ENCODE results near the gene AHI1. TPM values are rescaled to one million over a fixed set of nuclear protein-coding genes. Genes with fewer than 3 reads are reported as not detected.
A peak's percentile ranks its signal among the peaks of the same experiment; 100 is the strongest.
"Not testable (repeated sequence)": the region's sequence is repeated elsewhere in the genome, so short reads cannot be mapped to it uniquely, and the experiment has no call there.

The AHI1 gene
- total RNA-seq, 1 experiment from 2014 or later: 9.1 TPM

DNA sequence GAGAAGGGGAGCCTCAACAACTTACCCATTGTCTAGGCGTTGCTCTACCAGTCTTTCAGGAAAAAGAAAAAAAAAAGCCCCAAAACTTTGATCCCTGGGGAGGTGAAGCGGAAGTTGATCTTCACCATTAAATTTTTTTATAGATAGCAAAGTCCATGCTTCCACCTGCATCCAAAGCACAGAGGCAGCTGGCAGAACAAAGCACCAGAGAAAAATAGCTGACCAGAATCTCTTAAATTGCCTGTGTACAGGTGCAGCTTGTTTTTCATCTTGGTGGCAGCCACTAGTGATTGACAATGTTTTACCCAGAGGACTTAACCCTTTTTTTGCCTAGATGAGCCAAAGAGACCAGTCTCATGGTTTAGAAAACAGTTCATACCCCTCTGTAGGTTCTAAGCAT, 230.5 kb downstream of the AHI1 start:
- peak; percentile 92 for DNase-seq (ENCODE audit: low spot score)

GRCh38 chr6:135266675-135267074, 230.9 kb downstream of the AHI1 start:
- DNase-seq (ENCODE audit: low spot score): no peak

DNA sequence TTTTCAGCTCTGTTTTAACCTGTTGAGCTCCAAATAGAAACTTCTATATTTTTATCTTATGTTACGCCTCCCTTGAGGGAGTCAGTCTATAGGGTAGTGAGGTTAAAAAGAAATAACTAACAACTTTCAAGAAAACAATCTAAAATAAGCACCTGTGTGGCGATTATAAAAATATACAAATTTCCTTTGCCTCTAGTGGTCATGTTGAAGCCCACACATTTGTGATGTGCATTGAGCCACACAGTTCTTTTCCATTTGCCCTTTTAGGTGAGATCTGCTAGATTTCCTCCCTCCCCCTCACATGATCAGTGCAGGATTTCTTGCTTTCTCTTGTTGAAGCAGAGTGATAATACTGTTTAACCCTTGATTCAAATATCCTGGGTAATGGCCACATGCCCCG, 232.3 kb downstream of the AHI1 start:
- DNase-seq (ENCODE audit: low spot score): no peak

DNA sequence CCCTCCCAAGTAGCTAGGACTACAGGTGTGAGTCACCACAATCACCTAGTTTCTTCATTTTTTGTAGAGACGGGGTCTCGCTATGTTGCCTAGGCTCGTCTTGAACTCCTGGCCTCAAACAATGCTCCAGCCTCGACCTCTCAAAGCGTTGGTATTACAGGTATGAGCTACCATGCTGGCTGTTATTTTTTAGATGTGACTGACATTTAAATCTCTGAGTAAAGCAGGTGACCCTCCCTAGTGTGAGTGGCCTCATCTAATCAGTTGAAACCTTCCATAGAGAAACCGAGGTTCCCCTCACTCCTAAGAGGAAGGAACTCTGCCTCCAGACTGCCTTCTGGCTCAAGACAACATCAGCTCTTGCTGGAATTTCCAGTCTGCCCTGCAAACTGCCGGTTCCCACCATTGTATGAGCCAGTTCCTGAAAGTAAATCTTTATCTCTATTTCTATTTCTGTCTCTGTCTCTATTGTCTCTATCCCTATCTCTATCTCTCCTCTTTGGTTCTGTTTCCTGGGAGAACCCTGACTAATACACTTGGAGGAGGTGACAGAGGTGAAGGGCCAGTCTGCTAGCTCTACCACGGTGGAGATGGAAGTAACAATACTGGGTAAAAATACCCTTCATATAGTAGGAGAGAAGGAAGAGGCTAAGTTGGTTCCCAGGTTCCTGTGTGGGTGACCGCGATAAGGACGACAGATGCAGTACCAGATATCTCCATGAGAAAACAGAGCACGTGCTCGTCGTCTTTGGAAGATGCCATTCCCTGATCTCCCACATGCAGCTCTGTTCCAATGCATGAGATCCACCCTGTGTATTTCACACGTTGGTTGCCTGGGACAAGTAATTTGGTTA, 235.4 kb downstream of the AHI1 start:
- no peak for DNase-seq (ENCODE audit: low spot score)

DNA sequence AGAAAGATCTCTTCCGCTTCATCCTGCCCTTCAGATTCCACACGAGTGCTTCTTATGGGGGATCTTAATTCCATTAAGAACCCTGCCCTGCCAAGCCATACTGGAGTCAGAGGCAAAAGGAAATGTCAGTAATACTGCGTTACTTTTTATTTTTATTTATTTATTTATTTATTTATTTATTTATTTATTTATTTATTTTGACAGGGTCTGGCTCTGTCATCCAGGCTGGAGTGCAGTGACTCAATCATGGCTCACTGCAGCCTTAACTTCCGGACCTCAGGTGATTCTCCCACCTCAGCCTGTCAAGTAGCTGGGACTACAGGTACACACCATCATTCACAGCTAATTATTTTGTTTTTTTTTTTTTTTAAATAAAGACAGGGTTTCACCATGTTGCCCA, 236.9 kb downstream of the AHI1 start:
- no peak for DNase-seq (ENCODE audit: low spot score)

- peak; percentile 77 for DNase-seq (ENCODE audit: low spot score)
Observed at GRCh38 chr6:135258970-135259369, 238.6 kb downstream of the AHI1 start.

- peak; percentile 30 for DNase-seq (ENCODE audit: low spot score)
Observed at GRCh38 chr6:135257631-135258405, 239.7 kb downstream of the AHI1 start.

GRCh38 chr6:135256866-135257265, 240.7 kb downstream of the AHI1 start:
- DNase-seq (ENCODE audit: low spot score): no peak

- no peak for DNase-seq (ENCODE audit: low spot score)
Observed at GRCh38 chr6:135254471-135254870, 243.1 kb downstream of the AHI1 start.

- peak; percentile 66 for DNase-seq (ENCODE audit: low spot score)
Observed at GRCh38 chr6:135251498-135252441, 245.8 kb downstream of the AHI1 start.

DNA sequence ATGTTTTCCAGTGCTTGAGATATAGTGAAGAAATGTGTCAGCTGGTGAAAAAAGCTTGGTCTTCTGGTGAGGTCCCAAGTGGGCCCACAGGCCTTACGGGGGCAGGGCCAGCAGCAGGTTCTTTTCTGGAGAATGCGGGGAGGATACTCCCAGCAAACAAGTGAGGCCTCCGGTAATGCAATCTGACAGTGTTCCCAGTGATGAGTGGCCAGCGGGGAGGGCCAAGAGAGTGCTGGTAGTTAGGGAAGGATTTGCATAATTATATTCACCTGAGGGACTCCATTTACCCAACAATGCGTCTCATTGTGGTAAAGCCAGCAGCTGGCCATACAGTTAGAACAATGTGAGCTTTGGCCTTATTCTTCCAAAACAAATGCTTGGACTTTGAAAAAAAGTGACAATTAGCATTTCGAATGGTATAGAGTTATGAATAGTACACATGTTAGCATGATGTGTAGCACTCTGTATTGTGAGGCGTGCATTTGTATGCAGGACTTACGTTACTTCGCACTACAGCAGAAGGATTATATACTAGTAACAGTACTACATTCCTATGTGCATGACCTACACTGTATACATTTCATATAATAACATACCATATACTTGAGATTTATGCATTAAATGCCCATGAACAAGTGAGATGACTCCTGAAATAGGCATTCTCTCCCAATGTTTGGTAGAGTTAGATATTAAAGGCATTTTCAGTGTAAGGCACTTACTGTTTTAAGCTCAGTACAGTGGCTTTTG, 246.6 kb downstream of the AHI1 start:
- DNase-seq (ENCODE audit: low spot score): no peak

GRCh38 chr6:135250234-135250633, 247.3 kb downstream of the AHI1 start:
- no peak for DNase-seq (ENCODE audit: low spot score)

GRCh38 chr6:135246412-135247012, 251.0 kb downstream of the AHI1 start:
- not testable (repeated sequence) for DNase-seq (ENCODE audit: low spot score)

DNA sequence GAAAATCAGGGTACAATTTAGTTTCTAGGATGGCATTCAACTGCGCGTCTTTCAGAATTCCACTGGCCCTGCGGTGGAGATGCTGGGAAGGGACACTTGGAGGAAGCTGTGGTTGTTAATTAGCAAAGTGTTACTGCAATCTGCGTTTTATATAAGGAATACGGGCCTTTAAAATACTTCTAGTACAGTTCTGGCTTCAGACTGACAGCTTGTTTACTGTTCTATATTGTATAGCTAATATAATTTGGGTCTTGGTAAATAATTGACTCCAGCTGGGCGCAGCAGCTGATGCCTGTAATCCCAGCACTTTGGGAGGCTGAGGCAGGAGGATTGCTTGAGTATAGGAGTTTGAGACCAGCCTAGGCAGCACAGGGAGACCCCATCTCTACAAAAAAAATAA, 252.7 kb downstream of the AHI1 start:
- DNase-seq (ENCODE audit: low spot score): no peak

- DNase-seq (ENCODE audit: low spot score): peak; percentile 49
Observed at GRCh38 chr6:135243871-135244796, 253.4 kb downstream of the AHI1 start.

- no peak for DNase-seq (ENCODE audit: low spot score)
Observed at GRCh38 chr6:135240711-135241110, 256.8 kb downstream of the AHI1 start.

GRCh38 chr6:135236732-135237131, 260.8 kb downstream of the AHI1 start:
- DNase-seq (ENCODE audit: low spot score): no peak

DNA sequence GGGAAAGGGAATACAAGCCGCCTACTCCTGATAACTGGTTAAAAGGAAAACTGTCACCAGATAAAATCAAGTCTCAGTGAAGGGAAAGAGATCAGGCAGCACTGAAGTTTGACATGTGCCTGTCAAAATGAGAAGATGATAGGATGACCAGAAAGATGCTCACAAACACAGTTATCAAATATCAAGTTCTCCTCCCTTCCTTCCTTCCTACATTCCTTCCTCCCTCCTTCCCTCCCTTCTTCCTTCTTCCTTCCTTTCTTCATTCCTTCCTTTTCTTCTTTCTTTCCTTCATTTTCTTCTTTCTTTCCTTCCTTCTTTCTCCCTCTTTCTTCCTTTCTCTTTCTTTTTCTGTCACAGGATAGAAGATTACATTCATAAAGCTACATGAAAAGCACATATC, 261.2 kb downstream of the AHI1 start:
- no peak for DNase-seq (ENCODE audit: low spot score)

DNA sequence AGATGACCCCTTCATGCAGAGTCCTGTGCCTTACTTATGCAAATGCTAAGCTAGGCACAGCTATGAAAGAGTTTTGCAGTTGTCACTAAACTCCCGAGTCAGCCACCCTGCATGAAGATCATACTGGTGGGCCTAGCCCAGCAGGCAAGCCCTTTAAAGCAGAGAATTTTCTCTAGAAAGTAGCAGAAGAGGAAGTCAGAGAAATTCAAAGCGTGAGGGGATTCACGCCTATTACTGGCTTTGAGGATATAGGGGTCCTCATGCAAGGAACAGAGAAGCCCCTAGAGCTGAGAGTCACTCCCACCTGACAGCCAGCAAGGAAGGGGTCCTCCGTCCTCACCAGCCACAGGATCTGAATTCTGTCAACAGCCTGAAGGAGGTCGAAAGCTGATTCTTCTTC, 261.8 kb downstream of the AHI1 start:
- DNase-seq (ENCODE audit: low spot score): no peak

GRCh38 chr6:135234492-135234780, 263.1 kb downstream of the AHI1 start:
- no peak for DNase-seq (ENCODE audit: low spot score)

Measured in HT-29 (cell line).